HepG2 (cell line): Measurements from ENCODE around the gene SSBP1. TPM values are rescaled to one million over a fixed set of nuclear protein-coding genes. Genes with fewer than 3 reads are reported as not detected.

ENCODE experiments used
- CREB1 ChIP-seq, 2 experiments: fragments of 450-650 bp in 1 of 2; IDR thresholded peaks; 2 replicates each; pipeline ENCODE4 v1.6.1; 2016 to 2017; ENCODE audit warnings: control low read depth in 1 of 2, mild to moderate bottlenecking in 1 of 2, missing compliant biosample characterization in 1 of 2, missing genetic modification characterization in 1 of 2
- GTF3A ChIP-seq: sonication (generic); formaldehyde crosslinking; conservative IDR thresholded peaks from 2 replicates; pipeline ENCODE4 v1.4.0; 2020; ENCODE audit warnings: mild to moderate bottlenecking, missing genetic modification reagents
- KAT2B ChIP-seq: fragments of 150-350 bp; IDR thresholded peaks from 2 replicates; pipeline ENCODE4 v1.6.1; 2014; ENCODE audit warnings: low read depth, low read length, borderline replicate concordance
- NFE2L1 ChIP-seq: sonication (generic); formaldehyde crosslinking; IDR thresholded peaks from 2 replicates; pipeline ENCODE4 v1.4.0; 2020; ENCODE audit warnings: missing genetic modification reagents, mild to moderate bottlenecking, borderline replicate concordance
- TBL1XR1 ChIP-seq: fragments of 150-350 bp; IDR thresholded peaks from 2 replicates; pipeline ENCODE4 v1.6.1; 2014; ENCODE audit warnings: borderline replicate concordance, low read length; ENCODE audit not compliant: partially characterized antibody
- ZNF614 ChIP-seq: IDR thresholded peaks from 2 replicates; pipeline ENCODE4 v1.6.1; 2018; ENCODE audit warnings: missing biosample characterization, missing genetic modification reagents, inconsistent platforms, borderline replicate concordance
- ZNF781 ChIP-seq: sonication (generic); formaldehyde crosslinking; IDR thresholded peaks from 2 replicates; pipeline ENCODE4 v1.5.1; 2020; ENCODE audit warnings: borderline replicate concordance, mild to moderate bottlenecking, missing genetic modification reagents; ENCODE audit errors: not compliant biosample characterization
- polyA plus RNA-seq, 8 experiments: library from polyadenylated mRNA; depleted of rRNA in 3 of 8; stranded (reverse) in 7 of 8; unstranded in 1 of 8; fragments of >200 nt; fragmentation: Illumina TruSeq in 4 of 8; extraction: Trizol in 4 of 8; gene quantifications; 2 replicates each; pipeline versions ENCODE4 v1.2.1 to v1.2.3, GENCODE V29; 2011 to 2016; ENCODE audit warnings: low read depth in 4 of 8, missing spikeins in 1 of 8, mixed read lengths in 1 of 8; ENCODE audit not compliant: insufficient read depth in 1 of 8
- total RNA-seq, 5 experiments: library from RNA; depleted of rRNA; stranded (reverse); fragments of >200 nt; fragmentation: Illumina TruSeq; extraction: Trizol; gene quantifications; 2 replicates each; pipeline ENCODE4 v1.2.3, GENCODE V29; 2016; ENCODE audit warnings: low read depth in 1 of 5
- TF ChIP-seq, protein P1 (sequence below): sonication (generic); formaldehyde crosslinking; IDR thresholded peaks from 2 replicates; pipeline ENCODE4 v1.5.1; 2020; ENCODE audit warnings: mild to moderate bottlenecking, missing genetic modification reagents, borderline replicate concordance
- TF ChIP-seq, protein P2 (sequence below): sonication (generic); formaldehyde crosslinking; IDR thresholded peaks from 2 replicates; pipeline ENCODE4 v1.4.0; 2020; ENCODE audit warnings: missing genetic modification reagents
- TF ChIP-seq, protein P3 (sequence below): sonication (generic); formaldehyde crosslinking; IDR thresholded peaks from 2 replicates; pipeline ENCODE4 v1.5.1; 2020; ENCODE audit warnings: mild to moderate bottlenecking, missing genetic modification reagents, borderline replicate concordance
- TF ChIP-seq, protein P4 (sequence below): sonication (generic); formaldehyde crosslinking; IDR thresholded peaks from 2 replicates; pipeline ENCODE4 v1.4.0; 2020; ENCODE audit warnings: mild to moderate bottlenecking, missing genetic modification reagents

SSBP1 gene
- total and polyA plus RNA-seq, 2 of the 13 experiments (the other 11 are each of a cell fraction or from before 2014, with no cell fraction given) = 64.4 to 254 TPM

DNA sequence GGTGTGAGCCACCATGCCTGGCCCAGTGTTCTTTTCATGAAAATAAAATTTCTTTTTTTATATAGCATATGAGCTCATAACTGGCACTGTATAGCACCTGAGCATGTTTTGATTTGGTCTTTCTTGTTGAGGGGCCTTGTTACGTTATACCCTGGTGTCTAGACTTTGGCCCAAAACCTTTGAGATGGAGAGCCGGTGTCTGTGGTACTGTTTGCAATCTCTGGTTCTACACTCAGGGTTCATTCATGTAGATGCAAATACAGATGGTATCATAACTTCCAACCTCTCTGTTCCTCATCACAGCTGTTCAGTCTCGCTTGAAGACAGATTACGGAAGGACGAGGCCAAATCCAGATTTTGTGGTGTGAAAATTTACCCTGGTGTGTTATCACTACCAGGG, 51.8 kb downstream of the SSBP1 start, which contains the start of gene TAS2R5 (continued):
- TF ChIP-seq, protein P1, sequence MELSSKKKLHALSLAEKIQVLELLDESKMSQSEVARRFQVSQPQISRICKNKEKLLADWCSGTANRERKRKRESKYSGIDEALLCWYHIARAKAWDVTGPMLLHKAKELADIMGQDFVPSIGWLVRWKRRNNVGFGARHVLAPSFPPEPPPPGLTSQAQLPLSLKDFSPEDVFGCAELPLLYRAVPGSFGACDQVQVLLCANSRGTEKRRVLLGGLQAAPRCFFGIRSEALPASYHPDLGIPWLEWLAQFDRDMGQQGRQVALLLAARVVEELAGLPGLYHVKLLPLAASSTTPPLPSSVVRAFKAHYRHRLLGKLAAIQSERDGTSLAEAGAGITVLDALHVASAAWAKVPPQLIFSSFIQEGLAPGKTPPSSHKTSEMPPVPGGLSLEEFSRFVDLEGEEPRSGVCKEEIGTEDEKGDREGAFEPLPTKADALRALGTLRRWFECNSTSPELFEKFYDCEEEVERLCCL (CRISPR knock-in tag) = no peak
- no peak for TF ChIP-seq CREB1 (IDR thresholded peaks at IDR 0.05)
- no peak for TF ChIP-seq CREB1 (CRISPR knock-in tag; IDR thresholded peaks at IDR 0.05)
- TF ChIP-seq NFE2L1 (CRISPR knock-in tag) = no peak
- TF ChIP-seq, protein P2, sequence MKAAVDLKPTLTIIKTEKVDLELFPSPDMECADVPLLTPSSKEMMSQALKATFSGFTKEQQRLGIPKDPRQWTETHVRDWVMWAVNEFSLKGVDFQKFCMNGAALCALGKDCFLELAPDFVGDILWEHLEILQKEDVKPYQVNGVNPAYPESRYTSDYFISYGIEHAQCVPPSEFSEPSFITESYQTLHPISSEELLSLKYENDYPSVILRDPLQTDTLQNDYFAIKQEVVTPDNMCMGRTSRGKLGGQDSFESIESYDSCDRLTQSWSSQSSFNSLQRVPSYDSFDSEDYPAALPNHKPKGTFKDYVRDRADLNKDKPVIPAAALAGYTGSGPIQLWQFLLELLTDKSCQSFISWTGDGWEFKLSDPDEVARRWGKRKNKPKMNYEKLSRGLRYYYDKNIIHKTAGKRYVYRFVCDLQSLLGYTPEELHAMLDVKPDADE (CRISPR knock-in tag) = no peak
- no peak for TF ChIP-seq GTF3A
- TF ChIP-seq, protein P3, sequence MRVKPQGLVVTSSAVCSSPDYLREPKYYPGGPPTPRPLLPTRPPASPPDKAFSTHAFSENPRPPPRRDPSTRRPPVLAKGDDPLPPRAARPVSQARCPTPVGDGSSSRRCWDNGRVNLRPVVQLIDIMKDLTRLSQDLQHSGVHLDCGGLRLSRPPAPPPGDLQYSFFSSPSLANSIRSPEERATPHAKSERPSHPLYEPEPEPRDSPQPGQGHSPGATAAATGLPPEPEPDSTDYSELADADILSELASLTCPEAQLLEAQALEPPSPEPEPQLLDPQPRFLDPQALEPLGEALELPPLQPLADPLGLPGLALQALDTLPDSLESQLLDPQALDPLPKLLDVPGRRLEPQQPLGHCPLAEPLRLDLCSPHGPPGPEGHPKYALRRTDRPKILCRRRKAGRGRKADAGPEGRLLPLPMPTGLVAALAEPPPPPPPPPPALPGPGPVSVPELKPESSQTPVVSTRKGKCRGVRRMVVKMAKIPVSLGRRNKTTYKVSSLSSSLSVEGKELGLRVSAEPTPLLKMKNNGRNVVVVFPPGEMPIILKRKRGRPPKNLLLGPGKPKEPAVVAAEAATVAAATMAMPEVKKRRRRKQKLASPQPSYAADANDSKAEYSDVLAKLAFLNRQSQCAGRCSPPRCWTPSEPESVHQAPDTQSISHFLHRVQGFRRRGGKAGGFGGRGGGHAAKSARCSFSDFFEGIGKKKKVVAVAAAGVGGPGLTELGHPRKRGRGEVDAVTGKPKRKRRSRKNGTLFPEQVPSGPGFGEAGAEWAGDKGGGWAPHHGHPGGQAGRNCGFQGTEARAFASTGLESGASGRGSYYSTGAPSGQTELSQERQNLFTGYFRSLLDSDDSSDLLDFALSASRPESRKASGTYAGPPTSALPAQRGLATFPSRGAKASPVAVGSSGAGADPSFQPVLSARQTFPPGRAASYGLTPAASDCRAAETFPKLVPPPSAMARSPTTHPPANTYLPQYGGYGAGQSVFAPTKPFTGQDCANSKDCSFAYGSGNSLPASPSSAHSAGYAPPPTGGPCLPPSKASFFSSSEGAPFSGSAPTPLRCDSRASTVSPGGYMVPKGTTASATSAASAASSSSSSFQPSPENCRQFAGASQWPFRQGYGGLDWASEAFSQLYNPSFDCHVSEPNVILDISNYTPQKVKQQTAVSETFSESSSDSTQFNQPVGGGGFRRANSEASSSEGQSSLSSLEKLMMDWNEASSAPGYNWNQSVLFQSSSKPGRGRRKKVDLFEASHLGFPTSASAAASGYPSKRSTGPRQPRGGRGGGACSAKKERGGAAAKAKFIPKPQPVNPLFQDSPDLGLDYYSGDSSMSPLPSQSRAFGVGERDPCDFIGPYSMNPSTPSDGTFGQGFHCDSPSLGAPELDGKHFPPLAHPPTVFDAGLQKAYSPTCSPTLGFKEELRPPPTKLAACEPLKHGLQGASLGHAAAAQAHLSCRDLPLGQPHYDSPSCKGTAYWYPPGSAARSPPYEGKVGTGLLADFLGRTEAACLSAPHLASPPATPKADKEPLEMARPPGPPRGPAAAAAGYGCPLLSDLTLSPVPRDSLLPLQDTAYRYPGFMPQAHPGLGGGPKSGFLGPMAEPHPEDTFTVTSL = no peak
- no peak for TF ChIP-seq KAT2B
- TF ChIP-seq, protein P4, sequence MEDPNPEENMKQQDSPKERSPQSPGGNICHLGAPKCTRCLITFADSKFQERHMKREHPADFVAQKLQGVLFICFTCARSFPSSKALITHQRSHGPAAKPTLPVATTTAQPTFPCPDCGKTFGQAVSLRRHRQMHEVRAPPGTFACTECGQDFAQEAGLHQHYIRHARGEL = no peak
- no peak for TF ChIP-seq ZNF781 (CRISPR knock-in tag)
- TF ChIP-seq TBL1XR1 = no peak
- no peak for TF ChIP-seq ZNF614 (CRISPR knock-in tag)
